Karpas-422 (cell line): ENCODE data around the gene BHLHA15. TPM values are rescaled to one million over a fixed set of nuclear protein-coding genes. Genes with fewer than 3 reads are reported as not detected.

Source experiments
- DNase-seq: peaks from one replicate; pipeline ENCODE4 v3.0.0-alpha.2; 2015
- H2AFZ ChIP-seq: fragments of 200-600 bp; sonication (generic); 2 replicates; pipeline ENCODE4 v1.6.1; 2014; ENCODE audit warnings: antibody characterized with exemption, low read length, mixed read lengths
- H3K27ac ChIP-seq: fragments of 200-600 bp; sonication (generic); 2 replicates; pipeline ENCODE4 v1.5.1; 2014; ENCODE audit warnings: mild to moderate bottlenecking, low read length, moderate library complexity
- H3K27me3 ChIP-seq: fragments of 200-600 bp; sonication (generic); 2 replicates; pipeline ENCODE4 v1.6.1; 2014; ENCODE audit warnings: low read length, mixed read lengths
- H3K36me3 ChIP-seq: fragments of 200-600 bp; sonication (generic); 2 replicates; pipeline ENCODE4 v1.6.1; 2014; ENCODE audit warnings: low read length, mixed read lengths; ENCODE audit not compliant: insufficient read depth
- H3K4me1 ChIP-seq: fragments of 200-600 bp; sonication (generic); 2 replicates; pipeline ENCODE4 v1.6.1; 2014; ENCODE audit warnings: mild to moderate bottlenecking, low read length, mixed read lengths
- H3K4me2 ChIP-seq: fragments of 200-600 bp; sonication (generic); 2 replicates; pipeline ENCODE4 v1.6.1; 2014; ENCODE audit warnings: low read length, low read depth, mild to moderate bottlenecking; ENCODE audit not compliant: poor library complexity, severe bottlenecking
- H3K4me3 ChIP-seq: fragments of 200-600 bp; sonication (generic); 2 replicates; pipeline ENCODE4 v1.5.1; 2014; ENCODE audit warnings: mild to moderate bottlenecking, antibody characterized with exemption, low read length, mixed read lengths
- H3K79me2 ChIP-seq: fragments of 200-600 bp; sonication (generic); 2 replicates; pipeline ENCODE4 v1.6.1; 2014; ENCODE audit warnings: mild to moderate bottlenecking, low read length, mixed read lengths
- H3K9ac ChIP-seq: fragments of 200-600 bp; sonication (generic); 2 replicates; pipeline ENCODE4 v1.6.0; 2014; ENCODE audit warnings: low read length
- H3K9me2 ChIP-seq: fragments of 200-600 bp; sonication (generic), shearing (Covaris generic); replicated peaks from 2 replicates; pipeline ENCODE4 v1.6.0; 2014; ENCODE audit warnings: mild to moderate bottlenecking, low read length, moderate library complexity; ENCODE audit not compliant: insufficient read depth
- H3K9me3 ChIP-seq: fragments of 300-700, 200-600 bp; sonication (generic); 2 replicates; pipeline ENCODE4 v1.6.1; 2014; ENCODE audit warnings: low read length, mixed read lengths
- H4K20me1 ChIP-seq: fragments of 200-600 bp; sonication (generic); 2 replicates; pipeline ENCODE4 v1.6.1; 2014; ENCODE audit warnings: mild to moderate bottlenecking, antibody characterized with exemption, low read length, low read depth; ENCODE audit not compliant: insufficient read depth
- total RNA-seq: library from RNA; depleted of rRNA; stranded (reverse); fragments of >200 nt; shearing (Covaris generic); gene quantifications from 2 replicates; pipeline ENCODE4 v1.2.3, GENCODE V29; 2014; ENCODE audit warnings: low replicate concordance

BHLHA15 gene
- total RNA-seq, 1 experiment from 2014 or later = not detected

DNA sequence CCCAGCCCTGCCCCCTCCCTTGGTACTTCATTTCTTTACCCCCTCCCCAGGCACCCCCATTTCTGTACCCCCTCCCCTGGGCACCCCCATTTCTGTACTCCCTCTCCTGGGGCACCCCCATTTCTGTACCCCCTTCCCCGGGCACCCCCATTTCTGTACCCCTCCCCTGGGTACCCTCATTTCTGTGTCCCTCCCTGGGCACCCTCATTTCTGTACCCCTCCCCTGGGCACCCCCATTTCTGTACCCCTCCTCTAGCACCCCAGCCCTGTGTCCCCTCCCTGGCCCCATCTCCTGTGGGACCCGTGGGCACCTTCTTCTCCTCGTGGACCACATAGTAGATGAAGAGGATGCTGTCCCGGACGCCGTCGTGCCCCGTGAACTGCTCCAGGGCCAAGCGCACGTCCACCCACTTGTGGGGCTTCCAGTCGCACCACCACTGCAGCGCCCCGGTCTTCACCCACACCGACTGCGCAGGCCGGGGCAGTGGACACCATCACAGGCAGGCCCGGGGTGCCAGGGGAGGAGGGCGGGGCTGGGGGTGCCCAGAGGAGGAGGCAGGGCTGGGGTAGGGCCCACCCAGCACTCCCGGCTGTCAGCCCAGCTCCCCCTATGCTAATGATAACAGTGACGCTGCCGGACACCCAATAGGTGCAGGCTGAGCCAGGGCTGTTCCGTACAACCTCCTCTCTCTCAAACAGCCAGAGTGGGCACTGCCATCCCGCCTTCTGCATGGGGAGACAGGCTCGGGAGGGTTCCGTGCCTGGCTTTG lies 20.4 kb downstream of the BHLHA15 start:
- Histone ChIP-seq H3K9me3 (no peaks in the 10 kb centered on the region), H3K9ac (no peak overlapping the region), H3K27ac (no peak overlapping the region), H3K9me2 (no peaks in the 10 kb centered on the region), H3K36me3 (no peaks in the 10 kb centered on the region), H2AFZ (no peak overlapping the region), H4K20me1 (no peaks in the 10 kb centered on the region), H3K4me1 (no peaks in the 10 kb centered on the region), H3K4me2 (no peak overlapping the region), H3K27me3 (no peaks in the 10 kb centered on the region), H3K4me3 (no peak overlapping the region), H3K79me2 (no peaks in the 10 kb centered on the region)
- DNase-seq = no peak

DNA sequence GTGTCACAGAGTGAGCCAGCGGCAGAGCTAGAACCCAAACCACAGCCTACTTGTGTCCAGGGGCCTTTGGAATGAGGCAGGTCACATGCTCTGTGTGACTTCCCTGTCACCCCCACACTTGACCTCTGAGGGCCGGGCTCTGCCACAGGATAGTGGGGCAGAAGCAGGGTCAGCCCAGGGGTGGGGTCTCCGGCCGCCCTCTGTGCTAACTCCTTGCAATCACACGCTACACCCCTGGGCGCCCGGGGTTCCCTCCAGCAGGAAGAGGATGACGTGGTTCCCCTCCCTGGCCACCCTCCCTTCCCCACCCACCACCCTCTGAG lies 21.0 kb downstream of the BHLHA15 start:
- Histone ChIP-seq H3K9me2 (no peaks in the 10 kb centered on the region), H3K27ac (no peak overlapping the region), H3K36me3 (no peaks in the 10 kb centered on the region), H2AFZ (no peak overlapping the region), H3K79me2 (no peaks in the 10 kb centered on the region), H3K9me3 (no peaks in the 10 kb centered on the region), H3K27me3 (no peaks in the 10 kb centered on the region), H3K9ac (no peak overlapping the region), H3K4me2 (no peak overlapping the region), H4K20me1 (no peaks in the 10 kb centered on the region), H3K4me3 (no peak overlapping the region), H3K4me1 (no peaks in the 10 kb centered on the region)
- no peak for DNase-seq

DNA sequence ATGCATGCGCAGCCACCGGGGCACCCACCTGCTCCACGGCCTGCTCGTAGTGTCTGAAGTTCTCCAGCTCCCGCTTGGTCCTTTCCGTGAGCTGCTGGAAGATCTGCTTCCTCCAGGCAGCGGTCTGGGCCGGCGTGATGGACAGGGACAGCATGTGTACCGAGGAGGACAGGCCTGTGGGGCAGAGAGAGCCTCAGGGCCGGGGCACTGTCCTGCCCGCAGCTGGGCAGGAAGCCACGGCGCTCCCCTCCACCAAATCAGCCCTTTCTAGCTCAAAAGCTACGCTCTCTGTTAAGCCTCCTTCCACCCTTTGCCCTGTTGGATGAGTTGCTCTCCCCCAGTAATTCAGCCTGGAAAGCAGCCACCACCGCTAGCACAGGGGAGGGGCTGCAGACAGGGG lies 21.6 kb downstream of the BHLHA15 start:
- H3K27me3 ChIP-seq = no peaks in the 10 kb centered on the region
- no peaks in the 10 kb centered on the region for H3K4me1 ChIP-seq
- H3K4me2 ChIP-seq = no peak overlapping the region
- H3K36me3 ChIP-seq = no peaks in the 10 kb centered on the region
- no peaks in the 10 kb centered on the region for H3K9me2 ChIP-seq
- H3K9me3 ChIP-seq = no peaks in the 10 kb centered on the region
- no peak overlapping the region for H3K27ac ChIP-seq
- no peak overlapping the region for H3K4me3 ChIP-seq
- no peaks in the 10 kb centered on the region for H4K20me1 ChIP-seq
- no peak overlapping the region for H3K9ac ChIP-seq
- no peaks in the 10 kb centered on the region for H3K79me2 ChIP-seq
- no peak for DNase-seq
- no peak overlapping the region for H2AFZ ChIP-seq

DNA sequence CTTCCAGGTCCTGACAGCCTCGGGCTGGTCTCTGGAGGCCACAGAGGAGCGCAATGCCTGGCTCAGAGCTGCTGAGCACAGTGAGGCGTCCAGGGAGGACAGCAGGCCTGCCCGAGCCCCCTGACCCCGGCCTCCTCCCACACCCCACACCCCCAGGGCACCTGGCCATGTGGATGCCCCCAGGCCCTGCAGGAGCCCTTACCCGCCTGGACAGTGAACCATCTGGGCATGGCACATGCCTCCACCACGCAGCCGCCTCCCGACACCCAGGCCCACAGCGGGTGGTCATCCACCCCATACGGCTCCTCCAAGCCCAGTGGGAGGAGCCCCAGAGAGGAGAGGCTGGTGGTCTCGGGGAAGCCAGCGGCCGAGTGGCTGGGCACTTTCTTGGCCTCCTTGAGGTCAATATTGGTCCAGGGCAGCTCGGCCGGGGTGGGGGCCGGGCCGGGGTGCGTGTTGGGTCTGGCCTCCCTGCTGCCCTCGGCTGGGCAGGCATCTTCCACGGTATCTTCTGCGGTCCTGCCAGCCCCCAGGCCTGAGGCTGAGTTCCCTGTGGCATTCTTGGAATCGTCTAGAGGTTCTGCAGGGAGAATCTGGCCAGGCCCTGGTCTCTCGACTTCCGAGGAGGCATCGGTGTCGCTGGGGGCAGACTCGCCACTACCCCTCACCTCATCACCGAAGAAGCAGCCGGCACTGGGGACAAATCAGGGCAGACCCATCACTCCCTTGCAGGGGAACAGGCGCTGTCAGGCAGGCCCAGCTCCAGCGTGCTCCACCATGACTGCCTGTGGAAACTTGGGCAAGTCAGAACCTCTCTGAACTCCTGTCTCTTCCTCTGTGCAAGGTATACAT lies 22.2 kb downstream of the BHLHA15 start:
- Histone ChIP-seq H3K36me3 (no peaks in the 10 kb centered on the region), H3K9me3 (no peaks in the 10 kb centered on the region), H3K9ac (no peak overlapping the region), H3K4me1 (no peaks in the 10 kb centered on the region), H3K9me2 (no peaks in the 10 kb centered on the region), H4K20me1 (no peaks in the 10 kb centered on the region), H3K4me2 (no peak overlapping the region), H3K4me3 (no peak overlapping the region), H3K79me2 (no peaks in the 10 kb centered on the region), H3K27me3 (no peaks in the 10 kb centered on the region), H2AFZ (no peak overlapping the region), H3K27ac (no peak overlapping the region)
- DNase-seq = no peak

DNA sequence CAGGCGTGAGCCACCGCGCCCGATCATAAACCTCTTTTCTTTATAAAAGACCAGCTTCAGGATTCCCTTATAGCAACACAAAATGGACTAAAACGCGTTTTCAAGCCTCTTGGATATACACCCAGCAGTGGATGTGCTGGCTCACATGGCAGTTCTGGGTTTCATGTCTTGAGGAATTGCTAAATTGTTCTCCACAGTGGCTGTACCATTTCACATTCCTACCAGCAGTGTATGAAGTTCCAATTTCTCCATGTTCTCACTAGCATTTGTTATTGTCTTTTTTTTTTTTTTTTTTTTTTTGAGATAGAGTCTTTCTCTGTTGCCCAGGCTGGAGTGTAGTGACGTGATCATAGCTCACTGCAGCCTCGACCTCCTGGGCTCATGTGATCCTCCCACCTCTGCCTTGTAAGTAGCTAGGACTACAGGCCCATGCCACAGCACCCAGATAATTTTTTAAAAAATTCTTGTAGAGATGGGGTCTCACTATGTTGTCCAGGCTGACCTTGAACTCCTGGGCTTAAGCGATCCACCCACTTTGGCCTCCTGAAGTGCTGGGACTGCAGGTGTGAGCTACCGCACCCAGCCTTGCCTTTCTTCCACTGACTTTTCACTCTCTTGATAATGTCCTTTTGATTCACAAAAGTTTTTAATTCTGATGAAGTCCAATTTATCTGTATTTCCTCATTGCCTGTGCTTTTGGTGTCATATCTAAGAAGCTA lies 23.3 kb downstream of the BHLHA15 start:
- no peaks in the 10 kb centered on the region for H3K9me3 ChIP-seq
- no peaks in the 10 kb centered on the region for H3K27me3 ChIP-seq
- no peak overlapping the region for H3K9ac ChIP-seq
- no peaks in the 10 kb centered on the region for H3K79me2 ChIP-seq
- H3K4me1 ChIP-seq = no peaks in the 10 kb centered on the region
- H3K4me2 ChIP-seq = no peak overlapping the region
- no peak overlapping the region for H3K27ac ChIP-seq
- H3K4me3 ChIP-seq = no peak overlapping the region
- H3K36me3 ChIP-seq = no peaks in the 10 kb centered on the region
- DNase-seq = no peak
- no peaks in the 10 kb centered on the region for H3K9me2 ChIP-seq
- no peaks in the 10 kb centered on the region for H4K20me1 ChIP-seq
- no peak overlapping the region for H2AFZ ChIP-seq

DNA sequence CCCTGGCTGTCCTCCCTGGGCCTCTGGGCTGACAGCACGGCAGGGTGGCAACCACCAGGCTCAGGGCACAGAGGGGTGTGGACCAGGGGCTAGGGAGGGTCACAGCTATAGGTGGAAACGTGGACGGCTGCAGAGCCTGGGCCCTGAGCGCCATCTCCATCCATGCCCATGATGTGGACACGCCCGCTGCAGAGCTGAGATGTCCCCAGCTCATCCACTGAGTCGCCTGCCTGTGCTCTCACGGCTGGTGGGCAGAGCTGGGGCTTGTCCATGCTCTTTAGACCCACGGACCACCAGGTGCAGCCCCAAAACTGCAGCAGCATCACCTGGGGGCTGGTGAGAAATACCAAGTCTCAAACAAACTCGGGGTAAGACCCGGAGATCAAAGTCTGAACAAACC lies 24.7 kb downstream of the BHLHA15 start:
- Histone ChIP-seq H3K27me3 (no peaks in the 10 kb centered on the region), H3K4me1 (no peaks in the 10 kb centered on the region), H3K27ac (no peak overlapping the region), H3K36me3 (no peaks in the 10 kb centered on the region), H2AFZ (no peak overlapping the region), H3K9me2 (no peaks in the 10 kb centered on the region), H3K9me3 (no peaks in the 10 kb centered on the region), H3K9ac (no peak overlapping the region), H3K79me2 (no peaks in the 10 kb centered on the region), H3K4me2 (no peak overlapping the region), H3K4me3 (no peak overlapping the region), H4K20me1 (no peaks in the 10 kb centered on the region)
- DNase-seq = no peak

DNA sequence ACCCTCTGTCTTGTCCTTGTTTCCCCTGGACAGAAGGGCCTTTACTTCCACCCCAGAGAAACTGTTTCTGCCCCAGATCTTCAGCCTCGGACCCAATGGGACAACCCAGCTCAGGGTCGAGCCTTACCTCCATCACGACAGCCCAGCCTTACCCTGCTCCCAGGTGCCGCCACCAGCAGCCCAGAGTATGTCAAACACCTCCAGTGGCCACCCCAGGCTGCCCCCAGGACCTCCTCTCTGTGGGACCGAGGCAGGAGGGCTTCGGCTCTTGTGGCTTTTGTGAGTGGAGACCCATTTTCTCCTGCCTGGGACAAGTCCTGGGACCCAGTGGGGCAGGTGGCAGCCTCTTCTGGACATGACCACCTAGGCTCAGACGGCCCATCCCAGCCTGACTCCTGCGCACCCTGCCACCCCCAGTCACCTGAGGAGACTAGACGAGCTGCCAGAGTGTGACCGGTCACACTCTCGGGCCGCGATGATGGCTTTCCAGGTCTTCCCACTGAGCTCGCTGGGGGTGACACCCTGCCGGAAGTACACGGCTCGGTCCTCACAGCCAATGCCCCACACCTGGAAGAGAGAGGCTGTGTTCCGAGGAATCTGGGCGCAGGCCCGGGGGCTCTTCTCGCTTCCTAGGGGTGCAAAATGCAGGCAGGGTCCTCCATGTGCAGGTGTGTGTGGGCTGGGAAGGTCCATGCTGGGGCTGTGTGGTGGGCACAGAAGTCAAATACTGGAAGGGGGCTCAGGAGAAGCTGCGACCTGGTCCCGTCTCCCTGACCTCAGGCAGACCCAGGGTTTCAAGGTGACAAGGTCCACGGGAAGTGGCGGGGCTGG lies 25.3 kb downstream of the BHLHA15 start:
- Histone ChIP-seq H3K9me3 (no peaks in the 10 kb centered on the region), H3K9ac (no peak overlapping the region), H3K36me3 (no peaks in the 10 kb centered on the region), H3K27ac (no peak overlapping the region), H3K4me1 (no peaks in the 10 kb centered on the region), H3K27me3 (no peaks in the 10 kb centered on the region), H3K79me2 (no peaks in the 10 kb centered on the region), H2AFZ (no peak overlapping the region), H4K20me1 (no peaks in the 10 kb centered on the region), H3K9me2 (no peaks in the 10 kb centered on the region), H3K4me2 (no peak overlapping the region), H3K4me3 (no peak overlapping the region)
- DNase-seq = no peak
